A549 (cell line): ENCODE measurements around the gene NEURL1. TPM values are rescaled to one million over a fixed set of nuclear protein-coding genes. Genes with fewer than 3 reads are reported as not detected.

Experiments
- ATAC-seq, 2 experiments: fragments of 200-7000 bp in 1 of 2; fragments of >200 bp in 1 of 2; cut with Nextera tagmentation in 1 of 2; cut with Tn5 transposase in 1 of 2; 3 replicates each; pipeline versions ENCODE4 v1.8.0 to v1.9.1; 2018 to 2020; ENCODE audit warnings: mild to moderate bottlenecking in 1 of 2, moderate library complexity in 1 of 2
- CTCF ChIA-PET: fragments of 300-600 bp; sonication (Branson Sonifier 250); formaldehyde crosslinking; extraction: SDS; loops from one replicate; lab custom pipeline; 2021; ENCODE audit warnings: antibody characterized with exemption, inconsistent platforms; lab: Yijun Ruan, JAX
- POLR2A ChIA-PET: fragments of 350-600 bp; formaldehyde crosslinking; extraction: SDS; loops from one replicate; lab custom pipeline; 2021; ENCODE audit warnings: antibody characterized with exemption, inconsistent platforms; lab: Yijun Ruan, JAX
- DNase-seq, 2 experiments: peaks; one replicate each; pipeline versions ENCODE4 v3.0.0 to v3.0.0-alpha.2; 2011 to 2016; ENCODE audit warnings: low read depth in 1 of 2, low spot score in 1 of 2
- FAIRE-seq: peaks from 2 replicates; lab custom pipeline; 2011; peaks lifted over from hg19 to GRCh38; lab: Jason Lieb, UNC
- H3K27ac ChIP-seq, 2 experiments: fragments of >200 bp; sonication (Bioruptor Twin); formaldehyde crosslinking; 3 replicates each; pipeline ENCODE4 v1.5.1; 2016 to 2017
- H3K4me1 ChIP-seq: fragments of >200 bp; sonication (Bioruptor Twin); formaldehyde crosslinking; 3 replicates; pipeline ENCODE4 v1.6.1; 2016
- H3K4me2 ChIP-seq: fragments of >200 bp; sonication (Bioruptor Twin); formaldehyde crosslinking; 3 replicates; pipeline ENCODE4 v1.6.1; 2016
- H3K4me3 ChIP-seq: fragments of >200 bp; sonication (Bioruptor Twin); formaldehyde crosslinking; 3 replicates; pipeline ENCODE4 v1.5.1; 2016
- H3K9me3 ChIP-seq: fragments of >200 bp; sonication (Bioruptor Twin); formaldehyde crosslinking; 3 replicates; pipeline ENCODE4 v1.6.1; 2016
- BCL3 ChIP-seq: fragments of >200 bp; sonication (Bioruptor Twin); formaldehyde crosslinking; IDR thresholded peaks from 3 replicates; pipeline ENCODE4 v1.6.1; 2016
- BHLHE40 ChIP-seq: IDR thresholded peaks from 2 replicates; pipeline ENCODE4 v1.6.1; 2012; ENCODE audit warnings: low read depth, low read length, inconsistent platforms
- CEBPB ChIP-seq, 2 experiments: fragments of >200 bp in 1 of 2; sonication (Bioruptor Twin) in 1 of 2; formaldehyde crosslinking in 1 of 2; IDR thresholded peaks; 2 replicates each; pipeline ENCODE4 v1.6.1; 2012 to 2016
- CHD2 ChIP-seq: fragments of 150-350 bp; IDR thresholded peaks from 2 replicates; pipeline ENCODE4 v1.6.1; 2014; ENCODE audit warnings: low read length; ENCODE audit not compliant: partially characterized antibody
- E2F6 ChIP-seq: IDR thresholded peaks from 2 replicates; pipeline ENCODE4 v1.6.1; 2012; ENCODE audit warnings: low read depth, borderline replicate concordance
- ELK1 ChIP-seq: fragments of 150-350 bp; IDR thresholded peaks from 2 replicates; pipeline ENCODE4 v1.6.1; 2014; ENCODE audit warnings: low read depth, mild to moderate bottlenecking, low read length
- EP300 ChIP-seq, 2 experiments: fragments of >200 bp; sonication (Bioruptor Twin); formaldehyde crosslinking; IDR thresholded peaks; 2 replicates in 1 of 2; 3 replicates in 1 of 2; pipeline ENCODE4 v1.6.1; 2016 to 2017
- FOSB ChIP-seq: fragments of 250-450 bp; sonication (Bioruptor Pico); IDR thresholded peaks from 2 replicates; pipeline ENCODE4 v1.5.0; 2020; ENCODE audit warnings: mild to moderate bottlenecking, moderate library complexity
- GATA3 ChIP-seq: IDR thresholded peaks from 2 replicates; pipeline ENCODE4 v1.6.1; 2012; ENCODE audit warnings: borderline replicate concordance
- HDAC2 ChIP-seq: fragments of 200-600 bp; sonication (generic); IDR thresholded peaks from 2 replicates; pipeline ENCODE4 v1.6.1; 2016
- HEYL ChIP-seq: fragments of 250-450 bp; sonication (Bioruptor Pico); IDR thresholded peaks from 2 replicates; pipeline ENCODE4 v1.8.0; 2021; ENCODE audit warnings: mild to moderate bottlenecking, moderate library complexity
- HOXB13 ChIP-seq: fragments of 250-450 bp; sonication (Bioruptor Pico); IDR thresholded peaks from 2 replicates; pipeline ENCODE4 v1.5.0; 2020; ENCODE audit warnings: low read depth, mild to moderate bottlenecking, moderate library complexity
- JUNB ChIP-seq: fragments of >200 bp; sonication (Bioruptor Twin); formaldehyde crosslinking; IDR thresholded peaks from 2 replicates; pipeline ENCODE4 v1.6.1; 2016
- KDM5A ChIP-seq: fragments of 200-600 bp; sonication (generic); IDR thresholded peaks from 2 replicates; pipeline ENCODE4 v1.6.1; 2016; ENCODE audit warnings: antibody characterized with exemption, mild to moderate bottlenecking
- MAX ChIP-seq: IDR thresholded peaks from 2 replicates; pipeline ENCODE4 v1.6.1; 2012
- MAZ ChIP-seq: fragments of 150-350 bp; IDR thresholded peaks from 2 replicates; pipeline ENCODE4 v1.6.1; 2014; ENCODE audit warnings: antibody characterized with exemption, low read depth, low read length, borderline replicate concordance
- MYC ChIP-seq: IDR thresholded peaks from 2 replicates; pipeline ENCODE4 v1.6.1; 2012; ENCODE audit warnings: mild to moderate bottlenecking, inconsistent platforms, low read length, improper control_type of control experiment, borderline replicate concordance
- NFE2L2 ChIP-seq: fragments of 150-350 bp; conservative IDR thresholded peaks from 2 replicates; pipeline ENCODE4 v1.6.1; 2014; ENCODE audit warnings: low read length
- NPAS2 ChIP-seq: fragments of 250-450 bp; sonication (Bioruptor Pico); IDR thresholded peaks from 2 replicates; pipeline ENCODE4 v1.8.0; 2022; ENCODE audit warnings: mild to moderate bottlenecking, moderate library complexity, borderline replicate concordance
- PBX3 ChIP-seq: IDR thresholded peaks from 2 replicates; pipeline ENCODE4 v1.6.1; 2012
- PHF8 ChIP-seq: fragments of 200-600 bp; sonication (generic); IDR thresholded peaks from 2 replicates; pipeline ENCODE4 v1.6.1; 2016; ENCODE audit warnings: low read depth, mild to moderate bottlenecking, antibody characterized with exemption, moderate library complexity, borderline replicate concordance
- POLR2A ChIP-seq: IDR thresholded peaks from 2 replicates; pipeline ENCODE4 v1.6.1; 2012; ENCODE audit warnings: mild to moderate bottlenecking, low read length
- RAD21 ChIP-seq, 2 experiments: fragments of >200 bp in 1 of 2; sonication (Bioruptor Twin) in 1 of 2; formaldehyde crosslinking in 1 of 2; IDR thresholded peaks in 1 of 2; conservative IDR thresholded peaks in 1 of 2; 2 replicates in 1 of 2; 3 replicates in 1 of 2; pipeline ENCODE4 v1.6.1; 2012 to 2018; ENCODE audit warnings: inconsistent platforms in 1 of 2
- RCOR1 ChIP-seq: fragments of 150-350 bp; IDR thresholded peaks from 2 replicates; pipeline ENCODE4 v1.6.1; 2014; ENCODE audit warnings: antibody characterized with exemption, low read length, low read depth
- SMC3 ChIP-seq: fragments of >200 bp; sonication (Bioruptor Twin); formaldehyde crosslinking; IDR thresholded peaks from 3 replicates; pipeline ENCODE4 v1.6.1; 2018; ENCODE audit warnings: inconsistent platforms
- SREBF2 ChIP-seq: fragments of 450-650 bp; IDR thresholded peaks from 2 replicates; pipeline ENCODE4 v1.6.1; 2014; ENCODE audit warnings: mild to moderate bottlenecking, moderate library complexity
- TFCP2L1 ChIP-seq: fragments of 250-450 bp; sonication (Bioruptor Pico); IDR thresholded peaks from 2 replicates; pipeline ENCODE4 v1.5.0; 2021; ENCODE audit warnings: mild to moderate bottlenecking
- ZC3H11A ChIP-seq: fragments of 450-650 bp; IDR thresholded peaks from 2 replicates; pipeline ENCODE4 v1.6.1; 2014; ENCODE audit warnings: antibody characterized with exemption, mild to moderate bottlenecking
- ZNF302 ChIP-seq: fragments of 250-450 bp; sonication (Bioruptor Pico); IDR thresholded peaks from 2 replicates; pipeline ENCODE4 v1.9.0; 2021; ENCODE audit warnings: inconsistent platforms, mild to moderate bottlenecking, moderate library complexity
- ZSCAN20 ChIP-seq: fragments of 250-450 bp; sonication (Bioruptor Pico); IDR thresholded peaks from 2 replicates; pipeline ENCODE4 v1.8.0; 2022; ENCODE audit warnings: mild to moderate bottlenecking, moderate library complexity
- WGBS: methylation state at CpG from one replicate; pipeline ENCODE4 v1.1.6; 2017; ENCODE audit errors: missing lambda C conversion rate; 5-methylcytosine and 5-hydroxymethylcytosine counted together
- polyA plus RNA-seq, 4 experiments: library from polyadenylated mRNA; depleted of rRNA in 3 of 4; stranded (reverse); fragments of >200 nt; fragmentation: RNase III in 1 of 4; extraction: RNeasy Plus Mini Kit Qiagen cat#74134 plus additional on column Dnase treatment in 1 of 4; gene quantifications; 2 replicates in 3 of 4; 3 replicates in 1 of 4; pipeline ENCODE4 v1.2.3, GENCODE V29; 2011 to 2017

Gene NEURL1
- polyA plus RNA-seq, 2 of the 4 experiments (the other 2 are of a cell fraction): 0.06 to 0.37 TPM

- TF ChIP-seq ZSCAN20 (CRISPR knock-in tag) (no peak), EP300 (IDR thresholded peaks at IDR 0.05) (no peak), SREBF2 (no peak), E2F6 (no peak), BCL3 (no peak)
These were observed 103.5 kb downstream of the NEURL1 start (continued) for GRCh38 chr10:103597003-103597402.

- ChIA-PET CTCF (interaction anchor here (0.6 to 18.9 kb wide), 34 partner anchors 10 to 286 kb away, joined by 3 to 265 read pairs (median 4); no protein-coding TSS in a partner anchor), POLR2A (no interaction called here)
- no peak for FAIRE-seq
- H3K27ac ChIP-seq: peak overlapping the region in 1 of 2 experiments; percentile 74; a peak in 3 of 6 replicates
- peak overlapping the region; percentile 29 for H3K4me2 ChIP-seq
- DNase-seq: peak; percentile 80 to 95
- no peaks in the 10 kb centered on the region for H3K9me3 ChIP-seq
- WGBS: 33% methylated on average over 7 of the region's 7 CpGs
- no peak overlapping the region for H3K4me3 ChIP-seq
- H3K4me1 ChIP-seq: peaks cover 5% of the 10 kb centered on the region
- peak; percentile 86 to 96 for ATAC-seq
- no peak for TF ChIP-seq ZC3H11A
- TF ChIP-seq CHD2: no peak
- TF ChIP-seq FOSB (CRISPR knock-in tag): no peak
- TF ChIP-seq PHF8: no peak
- no peak for TF ChIP-seq NPAS2
- TF ChIP-seq SMC3: peak; percentile 80
- no peak for TF ChIP-seq HEYL (CRISPR knock-in tag)
- TF ChIP-seq KDM5A: no peak
- TF ChIP-seq ELK1: no peak
- no peak for TF ChIP-seq GATA3
- no peak for TF ChIP-seq BCL3
- no peak for TF ChIP-seq POLR2A
- TF ChIP-seq HOXB13 (CRISPR knock-in tag): no peak
- TF ChIP-seq E2F6: no peak
- TF ChIP-seq MYC: no peak
- TF ChIP-seq ZNF302 (CRISPR knock-in tag): no peak
- TF ChIP-seq RCOR1: no peak
- no peak for TF ChIP-seq MAZ
- TF ChIP-seq BHLHE40: no peak
- no peak for TF ChIP-seq ZSCAN20 (CRISPR knock-in tag)
- no peak for TF ChIP-seq TFCP2L1 (CRISPR knock-in tag)
- TF ChIP-seq RAD21 (conservative IDR thresholded peaks at IDR 0.05 in 1 of 2, IDR thresholded peaks at IDR 0.05 in 1 of 2): peak; percentile 87 to 88
- TF ChIP-seq HDAC2: no peak
- TF ChIP-seq JUNB: no peak
- no peak for TF ChIP-seq PBX3
- TF ChIP-seq CEBPB (IDR thresholded peaks at IDR 0.05): peak in 1 of 2 experiments; percentile 73; a peak in 2 of 4 replicates
- no peak for TF ChIP-seq NFE2L2
- TF ChIP-seq MAX: peak; percentile 70
These were observed 105.2 kb downstream of the NEURL1 start for GRCh38 chr10:103598654-103599115.
